Adrenal gland (tissue), 5 donors: Measurements from ENCODE around the gene C8A.

Source experiments
- CTCF ChIP-seq, 6 experiments: fragments of 450-650 bp in 4 of 6; fragments of 200-600 bp in 2 of 6; sonication (generic) in 1 of 6; IDR thresholded peaks; 1 replicate in 5 of 6; 2 replicates in 1 of 6; pipeline versions ENCODE4 v1.5.1 to v1.8.0; 2016 to 2021; ENCODE audit warnings: antibody characterized with exemption in 6 of 6, mild to moderate bottlenecking in 2 of 6, moderate library complexity in 1 of 6
- POLR2A ChIP-seq, 2 donors: fragments of 450-650 bp; IDR thresholded peaks; one replicate each; pipeline ENCODE4 v1.6.1; 2017; ENCODE audit warnings: antibody characterized with exemption in 2 of 2, mild to moderate bottlenecking in 2 of 2, moderate library complexity in 1 of 2
- donor health status: DM: no; HTN: no; CAD: no.

- TF ChIP-seq CTCF (IDR thresholded peaks at IDR 0.05) (no peak), POLR2A (IDR thresholded peaks at IDR 0.05) (no peak)
Measured at GRCh38 chr1:56877973-56878372, 23.4 kb downstream of the C8A start.
